Suprapubic skin (tissue), 4 donors: ENCODE measurements around the gene FLVCR2. TPM values are rescaled to one million over a fixed set of nuclear protein-coding genes. Genes with fewer than 3 reads are reported as not detected.

ENCODE experiments used
- DNase-seq, 2 donors: peaks; one replicate each; pipeline ENCODE4 v3.0.0-alpha.2; 2019; ENCODE audit warnings: low spot score in 2 of 2
- H3K27ac ChIP-seq: fragments of 200-600 bp; sonication (generic); one replicate; pipeline ENCODE4 v1.5.1; 2019
- H3K27me3 ChIP-seq: fragments of 200-600 bp; sonication (generic); one replicate; pipeline ENCODE4 v1.5.1; 2019
- H3K36me3 ChIP-seq: fragments of 200-600 bp; sonication (generic); one replicate; pipeline ENCODE4 v1.5.1; 2019
- H3K4me1 ChIP-seq: fragments of 200-600 bp; sonication (generic); one replicate; pipeline ENCODE4 v1.5.1; 2019
- H3K4me3 ChIP-seq: fragments of 200-600 bp; sonication (generic); one replicate; pipeline ENCODE4 v1.5.1; 2019; ENCODE audit warnings: mild to moderate bottlenecking
- H3K9me3 ChIP-seq: fragments of 200-600 bp; sonication (generic); one replicate; pipeline ENCODE4 v1.5.1; 2019
- EP300 ChIP-seq: sonication (generic); formaldehyde crosslinking; IDR thresholded peaks from one replicate; pipeline ENCODE4 v1.6.1; 2017; ENCODE audit warnings: antibody characterized with exemption
- POLR2A ChIP-seq, 2 donors: fragments of 450-650 bp; IDR thresholded peaks; one replicate each; pipeline ENCODE4 v1.6.1; 2017; ENCODE audit warnings: antibody characterized with exemption in 2 of 2, mild to moderate bottlenecking in 2 of 2, moderate library complexity in 2 of 2
- POLR2AphosphoS5 ChIP-seq, 3 donors: sonication (generic); formaldehyde crosslinking; IDR thresholded peaks; one replicate each; pipeline ENCODE4 v1.6.1; 2017; ENCODE audit warnings: antibody characterized with exemption in 3 of 3
- WGBS: methylation state at CpG from one replicate; pipeline ENCODE4 v1.1.5; 2018; 5-methylcytosine and 5-hydroxymethylcytosine counted together
- total RNA-seq, 4 donors: library from RNA; depleted of rRNA; stranded (reverse); fragments of >200 nt; gene quantifications; one replicate each; pipeline ENCODE4 v1.1.0, GENCODE V29; 2016
- TF ChIP-seq, protein P1 (sequence below), 2 donors: fragments of 200-600 bp in 1 of 2; fragments of 450-650 bp in 1 of 2; sonication (generic) in 1 of 2; IDR thresholded peaks; one replicate each; pipeline ENCODE4 v1.5.1; 2016 to 2019; ENCODE audit warnings: antibody characterized with exemption in 2 of 2, mild to moderate bottlenecking in 1 of 2, moderate library complexity in 1 of 2

FLVCR2 gene
- total RNA-seq, 4 donors from 2014 or later, result 9.0 to 23.4 (median 17.4) TPM

GRCh38 chr14:75628816-75629215, 50.4 kb downstream of the FLVCR2 start:
- no peak for DNase-seq
- TF ChIP-seq, protein P1, sequence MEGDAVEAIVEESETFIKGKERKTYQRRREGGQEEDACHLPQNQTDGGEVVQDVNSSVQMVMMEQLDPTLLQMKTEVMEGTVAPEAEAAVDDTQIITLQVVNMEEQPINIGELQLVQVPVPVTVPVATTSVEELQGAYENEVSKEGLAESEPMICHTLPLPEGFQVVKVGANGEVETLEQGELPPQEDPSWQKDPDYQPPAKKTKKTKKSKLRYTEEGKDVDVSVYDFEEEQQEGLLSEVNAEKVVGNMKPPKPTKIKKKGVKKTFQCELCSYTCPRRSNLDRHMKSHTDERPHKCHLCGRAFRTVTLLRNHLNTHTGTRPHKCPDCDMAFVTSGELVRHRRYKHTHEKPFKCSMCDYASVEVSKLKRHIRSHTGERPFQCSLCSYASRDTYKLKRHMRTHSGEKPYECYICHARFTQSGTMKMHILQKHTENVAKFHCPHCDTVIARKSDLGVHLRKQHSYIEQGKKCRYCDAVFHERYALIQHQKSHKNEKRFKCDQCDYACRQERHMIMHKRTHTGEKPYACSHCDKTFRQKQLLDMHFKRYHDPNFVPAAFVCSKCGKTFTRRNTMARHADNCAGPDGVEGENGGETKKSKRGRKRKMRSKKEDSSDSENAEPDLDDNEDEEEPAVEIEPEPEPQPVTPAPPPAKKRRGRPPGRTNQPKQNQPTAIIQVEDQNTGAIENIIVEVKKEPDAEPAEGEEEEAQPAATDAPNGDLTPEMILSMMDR (IDR thresholded peaks at IDR 0.05), result no peak
- TF ChIP-seq EP300 (no peak), POLR2AphosphoS5 (IDR thresholded peaks at IDR 0.05) (no peak), POLR2A (IDR thresholded peaks at IDR 0.05) (no peak)
- Histone ChIP-seq H3K4me1 (no peaks in the 10 kb centered on the region), H3K27me3 (no peaks in the 10 kb centered on the region), H3K36me3 (no peaks in the 10 kb centered on the region), H3K27ac (no peak overlapping the region), H3K4me3 (no peak overlapping the region), H3K9me3 (no peaks in the 10 kb centered on the region)
- 93% methylated on average over 3 of the region's 3 CpGs for WGBS

GRCh38 chr14:75630695-75631452, 52.5 kb downstream of the FLVCR2 start:
- no peak for DNase-seq
- H3K27ac ChIP-seq, result no peak overlapping the region
- WGBS, result 66% methylated on average over 6 of the region's 6 CpGs

DNA sequence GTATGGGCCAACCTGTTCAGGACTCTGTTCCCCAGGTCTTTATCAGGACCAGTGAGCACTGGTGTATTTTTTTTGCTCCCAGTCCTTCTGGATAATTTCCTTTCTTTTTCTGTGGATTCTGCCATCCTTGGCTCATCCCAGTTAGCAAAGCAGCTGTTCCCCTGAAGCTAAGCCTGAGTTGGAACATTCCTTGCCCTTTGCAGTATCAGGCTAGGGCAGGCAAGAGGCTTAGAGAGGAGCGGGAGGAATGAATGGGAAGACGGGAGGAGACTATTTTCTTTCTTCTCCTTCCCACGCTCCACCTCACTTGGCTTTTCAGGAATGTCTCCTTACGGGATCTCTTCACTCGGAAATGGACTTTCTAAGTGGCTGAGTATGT, 53.0 kb downstream of the FLVCR2 start:
- TF ChIP-seq POLR2AphosphoS5 (IDR thresholded peaks at IDR 0.05) (no peak), POLR2A (IDR thresholded peaks at IDR 0.05) (no peak), EP300 (no peak)
- TF ChIP-seq, protein P1 (IDR thresholded peaks at IDR 0.05), result no peak
- WGBS, result 58% methylated on average over 5 of the region's 5 CpGs
- DNase-seq, result no peak
- no peaks in the 10 kb centered on the region for H3K36me3 ChIP-seq
- H3K27me3 ChIP-seq, result no peaks in the 10 kb centered on the region
- no peaks in the 10 kb centered on the region for H3K4me1 ChIP-seq
- H3K27ac ChIP-seq, result no peak overlapping the region
- H3K9me3 ChIP-seq, result no peaks in the 10 kb centered on the region
- H3K4me3 ChIP-seq, result no peak overlapping the region

More at GRCh38 chr14:75630695-75631452, 52.5 kb downstream of the FLVCR2 start:
- Histone ChIP-seq H3K9me3 (no peaks in the 10 kb centered on the region), H3K27me3 (no peaks in the 10 kb centered on the region), H3K36me3 (no peaks in the 10 kb centered on the region), H3K4me3 (no peak overlapping the region), H3K4me1 (no peaks in the 10 kb centered on the region)
- TF ChIP-seq, protein P1 (IDR thresholded peaks at IDR 0.05), result no peak
- TF ChIP-seq POLR2AphosphoS5 (IDR thresholded peaks at IDR 0.05), result no peak
- TF ChIP-seq POLR2A (IDR thresholded peaks at IDR 0.05), result no peak
- no peak for TF ChIP-seq EP300

DNA sequence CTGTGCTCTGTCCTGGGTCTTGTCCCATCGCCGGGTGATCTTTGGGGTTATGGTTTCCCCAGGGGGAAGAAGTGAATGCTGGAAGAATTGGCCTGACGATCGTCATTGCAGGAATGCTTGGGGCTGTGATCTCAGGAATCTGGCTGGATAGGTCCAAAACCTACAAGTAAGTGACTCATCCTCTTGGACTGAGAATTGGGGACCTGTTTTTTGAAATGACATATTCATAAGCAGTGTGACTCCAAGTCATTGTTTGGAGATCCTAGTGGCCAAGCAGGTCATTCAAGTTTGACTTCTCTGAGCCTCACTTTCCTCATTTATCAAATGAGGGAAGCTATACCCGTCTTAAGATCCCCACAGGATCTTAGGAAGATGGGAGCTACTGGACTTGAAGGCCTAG, 56.4 kb downstream of the FLVCR2 start:
- DNase-seq, result no peak
- no peaks in the 10 kb centered on the region for H3K36me3 ChIP-seq
- H3K4me1 ChIP-seq, result no peaks in the 10 kb centered on the region
- no peak overlapping the region for H3K4me3 ChIP-seq
- H3K9me3 ChIP-seq, result no peaks in the 10 kb centered on the region
- TF ChIP-seq, protein P1 (IDR thresholded peaks at IDR 0.05), result no peak
- TF ChIP-seq EP300 (no peak), POLR2AphosphoS5 (IDR thresholded peaks at IDR 0.05) (no peak), POLR2A (IDR thresholded peaks at IDR 0.05) (no peak)
- no peaks in the 10 kb centered on the region for H3K27me3 ChIP-seq
- whole genome bisulfite sequencing, result 74% methylated on average over 5 of the region's 5 CpGs
- no peak overlapping the region for H3K27ac ChIP-seq

DNA sequence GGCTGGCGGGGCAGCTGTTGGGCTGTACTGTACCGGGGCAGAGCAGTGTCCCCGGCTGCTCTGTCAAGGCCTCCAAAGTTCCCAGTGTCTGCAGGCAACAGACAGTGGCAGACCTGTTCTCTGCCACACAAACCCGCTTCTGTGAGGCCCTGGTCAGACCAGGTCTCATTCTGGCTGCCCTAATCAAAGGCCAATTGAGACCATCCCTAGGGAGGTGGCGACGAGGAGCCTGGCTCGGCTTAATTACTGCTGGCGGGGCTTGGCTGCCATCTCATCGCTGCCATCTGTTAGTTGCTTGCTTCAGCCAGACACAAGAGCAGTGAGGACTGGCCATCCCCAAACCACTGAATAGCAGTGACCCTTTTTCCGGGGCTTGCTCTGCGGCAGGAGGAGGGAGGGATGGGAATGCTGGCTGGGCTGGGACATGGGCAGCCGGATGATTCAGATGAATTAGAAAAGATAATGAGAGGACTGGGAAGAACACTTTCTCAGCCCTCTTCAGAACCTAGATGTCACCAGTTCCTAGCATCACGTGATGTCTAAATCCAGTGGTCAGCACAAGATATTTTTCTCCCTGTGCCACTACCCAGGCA, 57.8 kb downstream of the FLVCR2 start:
- no peaks in the 10 kb centered on the region for H3K27me3 ChIP-seq
- H3K4me3 ChIP-seq, result no peak overlapping the region
- 40% methylated on average over 3 of the region's 13 CpGs for WGBS
- no peaks in the 10 kb centered on the region for H3K4me1 ChIP-seq
- no peak overlapping the region for H3K27ac ChIP-seq
- TF ChIP-seq POLR2A (IDR thresholded peaks at IDR 0.05) (no peak), EP300 (no peak), POLR2AphosphoS5 (IDR thresholded peaks at IDR 0.05) (no peak)
- TF ChIP-seq, protein P1 (IDR thresholded peaks at IDR 0.05), result no peak
- no peaks in the 10 kb centered on the region for H3K9me3 ChIP-seq
- H3K36me3 ChIP-seq, result no peaks in the 10 kb centered on the region
- no peak for DNase-seq
